Measurements from ENCODE around the gene OR4F15.
"Not testable (repeated sequence)": the region's sequence is repeated elsewhere in the genome, so short reads cannot be mapped to it uniquely, and the experiment has no call there.

GRCh38 chr15:101767083-101767640 lies 44.8 kb upstream of the OR4F15 start:
- TF ChIP-seq EZH2 (IDR thresholded peaks at IDR 0.05; ENCODE audit: low read length) = not testable (repeated sequence)
- TF ChIP-seq, protein P1, sequence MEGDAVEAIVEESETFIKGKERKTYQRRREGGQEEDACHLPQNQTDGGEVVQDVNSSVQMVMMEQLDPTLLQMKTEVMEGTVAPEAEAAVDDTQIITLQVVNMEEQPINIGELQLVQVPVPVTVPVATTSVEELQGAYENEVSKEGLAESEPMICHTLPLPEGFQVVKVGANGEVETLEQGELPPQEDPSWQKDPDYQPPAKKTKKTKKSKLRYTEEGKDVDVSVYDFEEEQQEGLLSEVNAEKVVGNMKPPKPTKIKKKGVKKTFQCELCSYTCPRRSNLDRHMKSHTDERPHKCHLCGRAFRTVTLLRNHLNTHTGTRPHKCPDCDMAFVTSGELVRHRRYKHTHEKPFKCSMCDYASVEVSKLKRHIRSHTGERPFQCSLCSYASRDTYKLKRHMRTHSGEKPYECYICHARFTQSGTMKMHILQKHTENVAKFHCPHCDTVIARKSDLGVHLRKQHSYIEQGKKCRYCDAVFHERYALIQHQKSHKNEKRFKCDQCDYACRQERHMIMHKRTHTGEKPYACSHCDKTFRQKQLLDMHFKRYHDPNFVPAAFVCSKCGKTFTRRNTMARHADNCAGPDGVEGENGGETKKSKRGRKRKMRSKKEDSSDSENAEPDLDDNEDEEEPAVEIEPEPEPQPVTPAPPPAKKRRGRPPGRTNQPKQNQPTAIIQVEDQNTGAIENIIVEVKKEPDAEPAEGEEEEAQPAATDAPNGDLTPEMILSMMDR (optimal IDR thresholded peaks at IDR 0.05 in 1 of 3, IDR thresholded peaks at IDR 0.05 in 1 of 3, conservative IDR thresholded peaks at IDR 0.05 in 1 of 3; ENCODE audit: extremely low read depth in 1 of 3, insufficient read depth in 2 of 3, low read length in 3 of 3) = not testable (repeated sequence)

All from keratinocyte (primary cell).